Peyer's patch (tissue), 4 donors: ENCODE results near the gene C11orf71. TPM values are rescaled to one million over a fixed set of nuclear protein-coding genes. Genes with fewer than 3 reads are reported as not detected.

Experiments
- DNase-seq, 3 donors: peaks; one replicate each; pipeline ENCODE4 v3.0.0-alpha.2; 2017 to 2019
- H3K27ac ChIP-seq, 4 donors: fragments of 200-600 bp; sonication (generic); one replicate each; pipeline ENCODE4 v1.5.1; 2016 to 2019
- H3K27me3 ChIP-seq, 2 donors: fragments of 200-600 bp; sonication (generic); one replicate each; pipeline ENCODE4 v1.5.1; 2019
- H3K36me3 ChIP-seq, 3 donors: fragments of 200-600 bp; sonication (generic); one replicate each; pipeline ENCODE4 v1.5.1; 2016 to 2019
- H3K4me1 ChIP-seq, 4 donors: fragments of 200-600 bp; sonication (generic); one replicate each; pipeline ENCODE4 v1.5.1; 2016 to 2019
- H3K4me3 ChIP-seq, 4 donors: fragments of 200-600 bp; sonication (generic); 1 replicate in 3 of 4; 2 replicates in 1 of 4; pipeline ENCODE4 v1.5.1; 2016 to 2019; ENCODE audit warnings: mild to moderate bottlenecking in 1 of 4
- H3K9me3 ChIP-seq, 4 donors: fragments of 200-600 bp; sonication (generic); one replicate each; pipeline ENCODE4 v1.5.1; 2016 to 2019; ENCODE audit warnings: mild to moderate bottlenecking in 1 of 4
- CTCF ChIP-seq, 6 experiments: fragments of 450-650 bp in 4 of 6; fragments of 200-600 bp in 2 of 6; sonication (generic) in 1 of 6; IDR thresholded peaks; one replicate each; pipeline ENCODE4 v1.5.1; 2017 to 2019; ENCODE audit warnings: antibody characterized with exemption in 6 of 6, mild to moderate bottlenecking in 3 of 6, moderate library complexity in 1 of 6
- POLR2A ChIP-seq, 2 donors: fragments of 450-650 bp; IDR thresholded peaks; one replicate each; pipeline ENCODE4 v1.5.1; 2017; ENCODE audit warnings: antibody characterized with exemption in 2 of 2, mild to moderate bottlenecking in 2 of 2, moderate library complexity in 2 of 2
- total RNA-seq, 4 donors: library from RNA; depleted of rRNA; stranded (reverse); fragments of >200 nt; gene quantifications; one replicate each; pipeline ENCODE4 v1.1.0, GENCODE V29; 2016

The C11orf71 gene
- 10 to 100 TPM in 3 of 4 donors, 1 to 10 TPM in 1; 5.9 to 15.4 (median 12.1) TPM for total RNA-seq

- TF ChIP-seq POLR2A (IDR thresholded peaks at IDR 0.05) (peak; percentile 94 to 97), CTCF (IDR thresholded peaks at IDR 0.05) (peak in 4 of 6 experiments; percentile 3 to 17 (median 6))
- no peaks in the 10 kb centered on the region for H3K9me3 ChIP-seq
- peaks cover 0 to 1% (median 0%) of the 10 kb centered on the region in 3 donors for H3K36me3 ChIP-seq
- H3K4me3 ChIP-seq = peak within 1 kb of the TSS; percentile 60 to 76 (median 74)
- peaks cover 0 to 44% (median 6%) of the 10 kb centered on the region in 4 donors for H3K4me1 ChIP-seq
- DNase-seq = peak; percentile 95 to 99 (median 98)
- H3K27ac ChIP-seq = peak within 1 kb of the TSS; percentile 91 to 99 (median 97)
- H3K27me3 ChIP-seq = no peaks in the 10 kb centered on the region
Observed at GRCh38 chr11:114400216-114400914, at the start of gene C11orf71, which contains the start of gene RBM7. Gene C11orf71, minus strand, starts transcription at chr11:114400511. Its CDS starts 180 bp downstream, at chr11:114400331. Gene RBM7, plus strand, starts transcription at chr11:114400666. Its CDS starts 6 bp downstream, at chr11:114400672.

- Histone ChIP-seq H3K4me1 (no peaks in the 10 kb centered on the region), H3K9me3 (no peaks in the 10 kb centered on the region), H3K27ac (no peak overlapping the region), H3K27me3 (no peaks in the 10 kb centered on the region), H3K36me3 (peaks cover 0 to 30% (median 0%) of the 10 kb centered on the region in 3 donors), H3K4me3 (no peak overlapping the region)
- no peak for DNase-seq
- no peak for TF ChIP-seq CTCF (IDR thresholded peaks at IDR 0.05)
- TF ChIP-seq POLR2A (IDR thresholded peaks at IDR 0.05) = no peak
Observed at GRCh38 chr11:114449845-114450244, 49.5 kb upstream of the C11orf71 start.

- no peak for DNase-seq
- H3K27me3 ChIP-seq = no peaks in the 10 kb centered on the region
- H3K36me3 ChIP-seq = peaks cover 0 to 34% (median 0%) of the 10 kb centered on the region in 3 donors
- no peak overlapping the region for H3K27ac ChIP-seq
- H3K4me3 ChIP-seq = no peak overlapping the region
- no peaks in the 10 kb centered on the region for H3K9me3 ChIP-seq
- TF ChIP-seq CTCF (IDR thresholded peaks at IDR 0.05) = no peak
- no peak for TF ChIP-seq POLR2A (IDR thresholded peaks at IDR 0.05)
- H3K4me1 ChIP-seq = no peaks in the 10 kb centered on the region
Observed at GRCh38 chr11:114448749-114449482, 48.6 kb upstream of the C11orf71 start.

GRCh38 chr11:114447892-114448291, 47.6 kb upstream of the C11orf71 start:
- Histone ChIP-seq H3K27me3 (no peaks in the 10 kb centered on the region), H3K36me3 (peaks cover 0 to 34% (median 0%) of the 10 kb centered on the region in 3 donors), H3K27ac (no peak overlapping the region), H3K4me3 (no peak overlapping the region), H3K9me3 (no peaks in the 10 kb centered on the region), H3K4me1 (no peaks in the 10 kb centered on the region)
- DNase-seq = no peak
- TF ChIP-seq POLR2A (IDR thresholded peaks at IDR 0.05) (no peak), CTCF (IDR thresholded peaks at IDR 0.05) (no peak)

GRCh38 chr11:114447444-114447843, 47.1 kb upstream of the C11orf71 start:
- Histone ChIP-seq H3K27ac (no peak overlapping the region), H3K27me3 (no peaks in the 10 kb centered on the region), H3K9me3 (no peaks in the 10 kb centered on the region), H3K36me3 (peaks cover 0 to 34% (median 0%) of the 10 kb centered on the region in 3 donors), H3K4me1 (no peaks in the 10 kb centered on the region), H3K4me3 (no peak overlapping the region)
- no peak for TF ChIP-seq CTCF (IDR thresholded peaks at IDR 0.05)
- no peak for TF ChIP-seq POLR2A (IDR thresholded peaks at IDR 0.05)
- no peak for DNase-seq
